ENCODE data around the gene PRM3.

Gene PRM3

GRCh38 chr16:11232302-11232851 lies 41.1 kb downstream of the PRM3 start:
- no peak overlapping the region for H3K27ac ChIP-seq (ENCODE audit: low read length)
- H3K9ac ChIP-seq (ENCODE audit: low read depth, low read length) = no peak overlapping the region
- no peaks in the 10 kb centered on the region for H3K9me3 ChIP-seq (ENCODE audit: insufficient read depth, low read depth, low read length)
- no peak overlapping the region for H3K4me3 ChIP-seq (ENCODE audit: low read length)
- no peaks in the 10 kb centered on the region for H3K27me3 ChIP-seq (ENCODE audit: insufficient read depth, low read length)
- H3K4me1 ChIP-seq (ENCODE audit: insufficient read depth, low read length) = no peaks in the 10 kb centered on the region; the same call in 1 of the 2 replicates
- no peaks in the 10 kb centered on the region for H3K36me3 ChIP-seq (ENCODE audit: insufficient read depth, low read depth, low read length)

DNA sequence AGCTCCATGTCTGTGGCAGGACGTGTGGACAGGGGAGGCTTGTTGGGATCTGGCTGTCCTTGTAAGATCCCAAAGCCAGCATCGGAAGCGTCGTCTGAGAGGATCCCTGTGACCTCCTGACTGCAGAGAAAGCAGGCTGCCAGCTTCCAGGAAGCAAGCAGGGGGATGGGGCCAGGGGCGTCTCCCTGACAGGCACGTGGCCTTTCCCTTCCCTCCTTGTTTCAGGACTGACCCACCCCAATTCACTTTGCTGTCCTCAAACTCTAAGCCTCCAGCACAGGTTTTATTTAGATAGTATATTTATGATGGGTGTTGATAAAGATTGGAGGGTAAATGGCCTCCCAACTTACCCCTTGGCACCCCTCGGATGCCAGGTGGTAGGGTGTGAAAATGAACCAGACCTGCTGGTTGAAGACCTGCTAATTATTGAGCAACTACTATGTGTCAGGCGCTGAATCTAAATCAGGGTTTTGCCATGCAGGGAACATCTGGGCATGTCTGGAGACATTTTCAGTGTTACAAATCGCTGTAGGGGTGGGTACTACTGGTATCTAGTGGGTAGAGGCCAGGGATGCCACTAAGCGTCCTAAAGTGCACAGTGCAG lies 42.0 kb downstream of the PRM3 start:
- Histone ChIP-seq H3K36me3 (ENCODE audit: insufficient read depth, low read depth, low read length) (no peaks in the 10 kb centered on the region), H3K4me3 (ENCODE audit: low read length) (no peak overlapping the region), H3K9ac (ENCODE audit: low read depth, low read length) (no peak overlapping the region), H3K27ac (ENCODE audit: low read length) (no peak overlapping the region), H3K9me3 (ENCODE audit: insufficient read depth, low read depth, low read length) (no peaks in the 10 kb centered on the region), H3K4me1 (ENCODE audit: insufficient read depth, low read length) (no peaks in the 10 kb centered on the region; the same call in 1 of the 2 replicates), H3K27me3 (ENCODE audit: insufficient read depth, low read length) (no peaks in the 10 kb centered on the region)

- Histone ChIP-seq H3K4me3 (ENCODE audit: low read length) (no peak overlapping the region), H3K4me1 (ENCODE audit: insufficient read depth, low read length) (no peaks in the 10 kb centered on the region; the same call in 1 of the 2 replicates), H3K27me3 (ENCODE audit: insufficient read depth, low read length) (no peaks in the 10 kb centered on the region), H3K9ac (ENCODE audit: low read depth, low read length) (no peak overlapping the region), H3K27ac (ENCODE audit: low read length) (no peak overlapping the region), H3K9me3 (ENCODE audit: insufficient read depth, low read depth, low read length) (no peaks in the 10 kb centered on the region), H3K36me3 (ENCODE audit: insufficient read depth, low read depth, low read length) (no peaks in the 10 kb centered on the region)
These were observed 43.5 kb downstream of the PRM3 start for GRCh38 chr16:11229906-11230305.

GRCh38 chr16:11229432-11229831 lies 44.0 kb downstream of the PRM3 start:
- no peaks in the 10 kb centered on the region; the same call in 1 of the 2 replicates for H3K4me1 ChIP-seq (ENCODE audit: insufficient read depth, low read length)
- H3K36me3 ChIP-seq (ENCODE audit: insufficient read depth, low read depth, low read length) = no peaks in the 10 kb centered on the region
- H3K27ac ChIP-seq (ENCODE audit: low read length) = no peak overlapping the region
- H3K4me3 ChIP-seq (ENCODE audit: low read length) = no peak overlapping the region
- H3K27me3 ChIP-seq (ENCODE audit: insufficient read depth, low read length) = no peaks in the 10 kb centered on the region
- no peak overlapping the region for H3K9ac ChIP-seq (ENCODE audit: low read depth, low read length)
- H3K9me3 ChIP-seq (ENCODE audit: insufficient read depth, low read depth, low read length) = no peaks in the 10 kb centered on the region

DNA sequence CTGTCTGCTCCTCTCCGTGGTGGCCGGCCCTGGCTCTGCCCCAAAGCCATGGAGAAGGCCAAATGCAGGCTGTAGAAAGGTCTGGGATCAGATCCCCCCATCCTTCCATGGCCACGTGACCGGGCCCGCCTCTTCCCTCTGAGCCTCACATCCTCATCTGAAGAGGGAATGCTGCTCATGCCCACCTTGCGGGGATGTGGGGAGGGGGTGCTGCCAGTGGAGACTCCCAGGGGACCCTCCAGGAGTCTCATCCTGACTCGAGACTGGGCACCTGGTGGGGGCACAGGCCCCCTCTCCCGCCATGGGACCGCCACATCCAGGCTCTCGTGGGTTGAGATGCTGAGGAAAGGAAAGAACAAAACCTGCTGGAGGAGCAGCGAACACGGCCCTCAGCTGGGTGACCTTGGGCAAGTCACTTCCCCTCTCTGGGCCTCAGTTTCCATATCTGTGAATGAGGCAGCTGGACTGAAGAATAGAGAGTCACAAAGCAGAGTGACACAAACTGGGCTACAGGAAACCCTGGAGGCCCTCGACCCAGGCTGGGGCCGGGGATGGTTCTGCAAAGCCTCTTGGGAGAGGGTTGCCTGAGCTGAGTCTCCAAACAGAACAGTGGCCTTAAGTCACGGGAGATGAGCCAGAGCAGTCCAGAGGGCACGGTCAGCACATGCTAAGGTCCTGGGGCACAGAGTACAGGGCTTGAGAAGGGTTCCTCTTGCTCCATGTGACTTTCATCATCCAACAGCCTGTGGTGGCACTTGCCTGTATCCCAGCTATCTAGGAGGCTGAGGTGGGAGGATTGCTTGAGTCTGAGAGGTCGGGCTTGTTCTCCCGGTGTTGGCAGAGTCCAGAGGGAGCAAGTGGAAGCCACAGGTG lies 47.5 kb downstream of the PRM3 start:
- H3K9me3 ChIP-seq (ENCODE audit: insufficient read depth, low read depth, low read length) = no peaks in the 10 kb centered on the region
- H3K27me3 ChIP-seq (ENCODE audit: insufficient read depth, low read length) = no peaks in the 10 kb centered on the region
- H3K4me1 ChIP-seq (ENCODE audit: insufficient read depth, low read length) = no peaks in the 10 kb centered on the region
- H3K36me3 ChIP-seq (ENCODE audit: insufficient read depth, low read depth, low read length) = no peaks in the 10 kb centered on the region
- no peak overlapping the region for H3K9ac ChIP-seq (ENCODE audit: low read depth, low read length)
- no peak overlapping the region for H3K4me3 ChIP-seq (ENCODE audit: low read length)
- no peak overlapping the region for H3K27ac ChIP-seq (ENCODE audit: low read length)

DNA sequence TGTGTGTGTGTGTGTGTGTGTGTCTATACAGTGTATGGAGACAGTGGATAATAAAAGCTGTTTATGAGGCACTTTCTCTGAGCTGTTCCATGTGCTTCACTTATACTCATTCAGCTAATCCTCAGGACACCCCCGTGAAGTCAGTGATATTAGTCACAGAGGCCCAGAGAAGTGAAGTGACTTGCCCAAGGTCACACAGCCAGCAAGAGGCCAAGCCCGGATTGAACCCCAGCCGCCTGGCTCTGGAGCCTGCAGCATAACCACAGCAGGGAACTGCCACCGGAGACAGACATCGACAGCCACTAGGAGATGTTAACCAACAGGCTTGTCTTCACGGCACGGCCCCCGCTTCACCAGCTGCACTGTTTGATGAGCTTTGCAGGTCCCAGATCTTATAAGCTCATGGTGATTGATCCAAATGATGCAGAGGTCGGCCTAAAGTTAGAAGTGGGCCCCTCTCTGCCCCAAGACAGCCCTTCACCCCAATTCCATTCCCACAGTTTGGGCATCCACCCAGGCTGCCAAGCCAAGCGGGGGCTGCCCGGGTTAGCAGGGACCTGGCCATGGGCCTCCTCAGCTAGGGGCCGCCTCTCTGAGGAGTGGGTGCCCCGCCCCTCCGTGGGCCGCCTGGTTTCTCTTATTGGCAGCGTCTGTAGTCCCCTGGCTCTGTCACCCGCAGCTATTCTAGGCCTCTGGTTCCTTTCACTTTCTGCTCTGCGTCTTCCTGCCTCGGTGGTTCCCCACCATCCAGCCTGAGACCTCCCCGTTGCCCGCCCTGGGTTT lies 48.3 kb downstream of the PRM3 start:
- Histone ChIP-seq H3K4me3 (ENCODE audit: low read length) (no peak overlapping the region), H3K9ac (ENCODE audit: low read depth, low read length) (no peak overlapping the region)

GRCh38 chr16:11224096-11224893 lies 49.1 kb downstream of the PRM3 start:
- peaks cover 3% of the 10 kb centered on the region for H3K9me3 ChIP-seq (ENCODE audit: insufficient read depth, low read depth, low read length)
- no peaks in the 10 kb centered on the region for H3K27me3 ChIP-seq (ENCODE audit: insufficient read depth, low read length)
- H3K4me1 ChIP-seq (ENCODE audit: insufficient read depth, low read length) = no peaks in the 10 kb centered on the region
- no peaks in the 10 kb centered on the region for H3K36me3 ChIP-seq (ENCODE audit: insufficient read depth, low read depth, low read length)
- no peak overlapping the region for H3K9ac ChIP-seq (ENCODE audit: low read depth, low read length)
- H3K4me3 ChIP-seq (ENCODE audit: low read length) = no peak overlapping the region
- H3K27ac ChIP-seq (ENCODE audit: low read length) = no peak overlapping the region

More for the DNA sequence above, 48.3 kb downstream of the PRM3 start:
- H3K36me3 ChIP-seq (ENCODE audit: insufficient read depth, low read depth, low read length) = no peaks in the 10 kb centered on the region
- H3K4me1 ChIP-seq (ENCODE audit: insufficient read depth, low read length) = no peaks in the 10 kb centered on the region
- no peaks in the 10 kb centered on the region; the same call in 1 of the 2 replicates for H3K9me3 ChIP-seq (ENCODE audit: insufficient read depth, low read depth, low read length)
- H3K27ac ChIP-seq (ENCODE audit: low read length) = no peak overlapping the region
- no peaks in the 10 kb centered on the region for H3K27me3 ChIP-seq (ENCODE audit: insufficient read depth, low read length)

Measured in iPS-20b (cell line).